GM11168 (cell line): Measurements from ENCODE around the gene DNAAF1.

ENCODE experiments used
- in situ Hi-C: fragments of 300-500 bp; cut with MboI; formaldehyde crosslinking; loops from one replicate; pipeline ENCODE4 v1.12.0; 2022; ENCODE audit warnings: low sequenced_read_pairs; ENCODE audit not compliant: unreplicated experiment

The DNAAF1 gene

GRCh38 chr16:84182104-84182503 is 37.0 kb downstream of the DNAAF1 start:
- in situ Hi-C loops: loop anchor here (25.0 kb wide), 1 partner anchor 220 kb away; the partner anchor contains the start of genes NECAB2 and OSGIN1

- in situ Hi-C loops: loop anchor here (25.0 kb wide), 1 partner anchor 221 kb away; the partner anchor contains the start of genes NECAB2 and OSGIN1
Observed at GRCh38 chr16:84182680-84183571, 37.8 kb downstream of the DNAAF1 start.

- in situ Hi-C loops: loop anchor here (25.0 kb wide), 1 partner anchor 221 kb away; the partner anchor contains the start of genes NECAB2 and OSGIN1
Observed at GRCh38 chr16:84183572-84183875, 38.4 kb downstream of the DNAAF1 start.

GRCh38 chr16:84183911-84184591 is 38.9 kb downstream of the DNAAF1 start:
- in situ Hi-C loops: loop anchor here (25.0 kb wide), 1 partner anchor 222 kb away; the partner anchor contains the start of genes NECAB2 and OSGIN1

GRCh38 chr16:84184775-84185174 is 39.7 kb downstream of the DNAAF1 start:
- in situ Hi-C loops: loop anchor here (25.0 kb wide), 1 partner anchor 222 kb away; the partner anchor contains the start of genes NECAB2 and OSGIN1

GRCh38 chr16:84186685-84187437 is 41.8 kb downstream of the DNAAF1 start, which contains the start of gene TAF1C:
Gene TAF1C, minus strand, starts transcription at chr16:84187057. Its CDS starts 2,069 bp downstream, at chr16:84184988.
- in situ Hi-C loops: loop anchor here (25.0 kb wide), 1 partner anchor 225 kb away; the partner anchor contains the start of genes NECAB2 and OSGIN1

- in situ Hi-C loops: loop anchor here (25.0 kb wide), 1 partner anchor 229 kb away; the partner anchor contains the start of genes NECAB2 and OSGIN1
Observed at GRCh38 chr16:84190731-84191388, 45.8 kb downstream of the DNAAF1 start, which contains the start of gene ADAD2. Gene ADAD2, plus strand, starts transcription at chr16:84191157. Its CDS starts 74 bp downstream, at chr16:84191231.

GRCh38 chr16:84191466-84191865 is 46.4 kb downstream of the DNAAF1 start:
- in situ Hi-C loops: loop anchor here (25.0 kb wide), 1 partner anchor 229 kb away; the partner anchor contains the start of genes NECAB2 and OSGIN1

- in situ Hi-C loops: loop anchor here (25.0 kb wide), 1 partner anchor 231 kb away; the partner anchor contains the start of genes NECAB2 and OSGIN1
Observed at GRCh38 chr16:84193480-84193879, 48.4 kb downstream of the DNAAF1 start.

- in situ Hi-C loops: loop anchor here (25.0 kb wide), 1 partner anchor 232 kb away; the partner anchor contains the start of genes NECAB2 and OSGIN1
Observed at GRCh38 chr16:84194018-84194417, 48.9 kb downstream of the DNAAF1 start.

- in situ Hi-C loops: loop anchor here (25.0 kb wide), 1 partner anchor 232 kb away; the partner anchor contains the start of genes NECAB2 and OSGIN1
Observed at GRCh38 chr16:84194470-84195200, 49.5 kb downstream of the DNAAF1 start.

- in situ Hi-C loops: loop anchor here (25.0 kb wide), 1 partner anchor 233 kb away; the partner anchor contains the start of genes NECAB2 and OSGIN1
Observed at GRCh38 chr16:84195201-84196093, 50.3 kb downstream of the DNAAF1 start.

GRCh38 chr16:84196101-84196500 is 51.0 kb downstream of the DNAAF1 start:
- in situ Hi-C loops: loop anchor here (25.0 kb wide), 1 partner anchor 234 kb away; the partner anchor contains the start of genes NECAB2 and OSGIN1

- in situ Hi-C loops: loop anchor here (25.0 kb wide), 1 partner anchor 235 kb away; the partner anchor contains the start of genes NECAB2 and OSGIN1
Observed at GRCh38 chr16:84196727-84197394, 51.8 kb downstream of the DNAAF1 start.

- in situ Hi-C loops: loop anchor here (25.0 kb wide), 1 partner anchor 235 kb away; the partner anchor contains the start of genes NECAB2 and OSGIN1
Observed at GRCh38 chr16:84197466-84198128, 52.5 kb downstream of the DNAAF1 start.

GRCh38 chr16:84198401-84198800 is 53.3 kb downstream of the DNAAF1 start:
- in situ Hi-C loops: loop anchor here (25.0 kb wide), 1 partner anchor 236 kb away; the partner anchor contains the start of genes NECAB2 and OSGIN1
